Breast epithelium (tissue), 3 donors: ENCODE results near the gene MRPL38.

Source experiments
- POLR2A ChIP-seq: fragments of 450-650 bp; IDR thresholded peaks from one replicate; pipeline ENCODE4 v1.6.1; 2016; ENCODE audit warnings: antibody characterized with exemption, mild to moderate bottlenecking, moderate library complexity
- POLR2AphosphoS5 ChIP-seq, 3 donors: sonication (generic); formaldehyde crosslinking; IDR thresholded peaks; one replicate each; pipeline ENCODE4 v1.6.1; 2017; ENCODE audit warnings: antibody characterized with exemption in 3 of 3
- TF ChIP-seq, protein P1 (sequence below), 3 donors: fragments of 450-650 bp; IDR thresholded peaks; one replicate each; pipeline ENCODE4 v1.5.1; 2016 to 2017; ENCODE audit warnings: antibody characterized with exemption in 3 of 3, mild to moderate bottlenecking in 3 of 3, moderate library complexity in 3 of 3

DNA sequence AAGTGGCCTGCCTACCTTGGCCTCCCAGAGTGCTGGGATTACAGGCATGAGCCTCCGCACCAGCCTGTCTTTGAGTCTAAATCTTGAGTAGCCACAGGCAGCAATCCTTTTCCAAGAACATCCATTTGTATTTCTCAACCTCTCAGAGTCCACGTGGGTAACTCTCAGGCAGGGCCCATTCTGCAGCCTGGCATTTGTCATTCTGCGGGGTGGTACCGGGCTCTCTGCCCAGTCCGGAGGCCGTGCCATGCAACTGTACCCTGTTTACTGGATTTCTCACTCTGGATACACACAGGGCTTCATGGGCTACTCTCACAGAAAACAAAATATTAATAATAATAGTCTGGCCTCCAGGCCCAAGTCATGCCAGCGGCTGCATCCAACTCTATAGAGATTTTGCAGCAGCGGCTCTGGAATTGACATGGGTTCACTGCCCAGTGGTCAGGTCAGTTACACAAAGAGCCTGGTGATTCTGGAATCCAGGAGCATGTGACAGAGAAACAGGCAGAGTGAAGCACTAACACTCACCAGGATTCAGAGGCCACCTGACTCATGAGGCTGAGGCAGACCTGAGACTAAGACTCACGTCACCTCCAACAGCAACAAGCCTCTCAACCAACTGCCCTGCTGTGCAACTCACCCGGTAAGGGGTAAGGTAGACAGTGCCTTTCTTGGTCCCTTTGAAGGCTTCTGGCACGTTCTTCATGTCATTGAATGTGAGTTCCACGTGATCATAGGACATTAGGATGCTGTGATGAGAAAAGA is 53.6 kb downstream of the MRPL38 start:
- TF ChIP-seq POLR2AphosphoS5 (IDR thresholded peaks at IDR 0.05) (no peak), POLR2A (no peak)
- TF ChIP-seq, protein P1, sequence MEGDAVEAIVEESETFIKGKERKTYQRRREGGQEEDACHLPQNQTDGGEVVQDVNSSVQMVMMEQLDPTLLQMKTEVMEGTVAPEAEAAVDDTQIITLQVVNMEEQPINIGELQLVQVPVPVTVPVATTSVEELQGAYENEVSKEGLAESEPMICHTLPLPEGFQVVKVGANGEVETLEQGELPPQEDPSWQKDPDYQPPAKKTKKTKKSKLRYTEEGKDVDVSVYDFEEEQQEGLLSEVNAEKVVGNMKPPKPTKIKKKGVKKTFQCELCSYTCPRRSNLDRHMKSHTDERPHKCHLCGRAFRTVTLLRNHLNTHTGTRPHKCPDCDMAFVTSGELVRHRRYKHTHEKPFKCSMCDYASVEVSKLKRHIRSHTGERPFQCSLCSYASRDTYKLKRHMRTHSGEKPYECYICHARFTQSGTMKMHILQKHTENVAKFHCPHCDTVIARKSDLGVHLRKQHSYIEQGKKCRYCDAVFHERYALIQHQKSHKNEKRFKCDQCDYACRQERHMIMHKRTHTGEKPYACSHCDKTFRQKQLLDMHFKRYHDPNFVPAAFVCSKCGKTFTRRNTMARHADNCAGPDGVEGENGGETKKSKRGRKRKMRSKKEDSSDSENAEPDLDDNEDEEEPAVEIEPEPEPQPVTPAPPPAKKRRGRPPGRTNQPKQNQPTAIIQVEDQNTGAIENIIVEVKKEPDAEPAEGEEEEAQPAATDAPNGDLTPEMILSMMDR (IDR thresholded peaks at IDR 0.05): no peak
